H1 (cell line): ENCODE results near the gene SAFB. TPM values are rescaled to one million over a fixed set of nuclear protein-coding genes. Genes with fewer than 3 reads are reported as not detected.
A peak's percentile ranks its signal among the peaks of the same experiment; 100 is the strongest.

Experiments used
- CTCF ChIA-PET: fragments of 300-600 bp; sonication (Branson Sonifier 250); formaldehyde crosslinking; loops from one replicate; lab custom pipeline; 2021; ENCODE audit not compliant: partially characterized antibody; lab: Charles Lee
- POLR2A ChIA-PET: fragments of 300-600 bp; sonication (Branson Sonifier 250); formaldehyde crosslinking; loops from one replicate; lab custom pipeline; 2021; ENCODE audit warnings: inconsistent platforms; ENCODE audit not compliant: partially characterized antibody; lab: Charles Lee
- DNase-seq, 2 experiments: peaks; one replicate each; pipeline versions ENCODE4 v3.0.0 to v3.0.0-alpha.2; 2010 to 2022; ENCODE audit warnings: low spot score in 2 of 2, low read depth in 1 of 2, mixed read lengths in 1 of 2
- FAIRE-seq: peaks from 2 replicates; lab custom pipeline; 2011; peaks lifted over from hg19 to GRCh38; lab: Jason Lieb, UNC
- H2AFZ ChIP-seq: 2 replicates; pipeline ENCODE4 v1.8.1; 2012; ENCODE audit warnings: low read length, inconsistent platforms
- H2AK5ac ChIP-seq: 2 replicates; pipeline ENCODE4 v1.6.1; 2013; ENCODE audit warnings: low read depth, low read length
- H2BK120ac ChIP-seq: replicated peaks from 2 replicates; pipeline ENCODE3; 2013; ENCODE audit warnings: low read depth, low read length, inconsistent platforms
- H2BK12ac ChIP-seq: 2 replicates; pipeline ENCODE4 v1.6.1; 2013; ENCODE audit warnings: low read depth, low read length
- H2BK15ac ChIP-seq: 2 replicates; pipeline ENCODE4 v1.6.1; 2013; ENCODE audit warnings: low read length
- H2BK20ac ChIP-seq: 2 replicates; pipeline ENCODE4 v1.6.1; 2013; ENCODE audit warnings: low read length
- H2BK5ac ChIP-seq: 2 replicates; pipeline ENCODE4 v1.6.1; 2013; ENCODE audit warnings: low read depth, low read length
- H3K14ac ChIP-seq: 2 replicates; pipeline ENCODE4 v1.6.1; 2013; ENCODE audit warnings: inconsistent platforms; ENCODE audit not compliant: insufficient read length
- H3K18ac ChIP-seq: 2 replicates; pipeline ENCODE4 v1.6.1; 2013; ENCODE audit warnings: low read length; ENCODE audit errors: extremely low read depth
- H3K23ac ChIP-seq: 2 replicates; pipeline ENCODE4 v1.6.1; 2013; ENCODE audit warnings: inconsistent platforms; ENCODE audit not compliant: insufficient read length
- H3K23me2 ChIP-seq: 2 replicates; pipeline ENCODE4 v1.6.1; 2013; ENCODE audit warnings: low read depth, low read length
- H3K27ac ChIP-seq: 2 replicates; pipeline ENCODE4 v1.6.1; 2011; ENCODE audit warnings: low read depth, low read length, inconsistent platforms
- H3K27me3 ChIP-seq, 4 experiments: replicated peaks in 1 of 4; 1 replicate in 1 of 4; 2 replicates in 3 of 4; pipeline versions ENCODE4 v1.6.1 to v1.8.1; 2011 to 2013; ENCODE audit warnings: low read length in 3 of 4, mild to moderate bottlenecking in 3 of 4, inconsistent platforms in 2 of 4, mixed read lengths in 2 of 4, moderate library complexity in 1 of 4; ENCODE audit not compliant: control insufficient read depth in 3 of 4, insufficient read depth in 3 of 4; ENCODE audit errors: extremely low read depth in 1 of 4
- H3K36me3 ChIP-seq, 4 experiments: 2 replicates each; pipeline versions ENCODE4 v1.6.1 to v1.8.1; 2011 to 2013; ENCODE audit warnings: mild to moderate bottlenecking in 4 of 4, low read length in 3 of 4, moderate library complexity in 2 of 4, control low read depth in 1 of 4, inconsistent platforms in 1 of 4; ENCODE audit not compliant: insufficient read depth in 4 of 4, control insufficient read depth in 2 of 4
- H3K4ac ChIP-seq: replicated peaks from 2 replicates; pipeline ENCODE3; 2013; ENCODE audit warnings: low read length, low read depth, mixed read lengths, inconsistent platforms; ENCODE audit not compliant: insufficient read length
- H3K4me1 ChIP-seq, 4 experiments: replicated peaks in 1 of 4; 1 replicate in 1 of 4; 2 replicates in 3 of 4; pipeline versions ENCODE4 v1.6.1 to v1.8.1; 2011 to 2013; ENCODE audit warnings: low read length in 3 of 4, inconsistent platforms in 2 of 4, mixed read lengths in 1 of 4; ENCODE audit not compliant: insufficient read depth in 4 of 4, control insufficient read depth in 3 of 4
- H3K4me2 ChIP-seq, 2 experiments: 2 replicates each; pipeline versions ENCODE4 v1.6.1 to v1.8.1; 2011 to 2013; ENCODE audit warnings: low read depth in 2 of 2, low read length in 2 of 2, control low read depth in 1 of 2, inconsistent platforms in 1 of 2, mild to moderate bottlenecking in 1 of 2; ENCODE audit not compliant: insufficient read depth in 1 of 2
- H3K4me3 ChIP-seq, 4 experiments: fragments of 200-600, 300-600 bp in 1 of 4; sonication (generic), shearing (Covaris generic), sonication (Bioruptor Twin) in 1 of 4; 2 replicates each; pipeline versions ENCODE4 v1.5.1 to v1.8.1; 2011 to 2016; ENCODE audit warnings: low read length in 4 of 4, low read depth in 3 of 4, control low read depth in 2 of 4, inconsistent platforms in 2 of 4, mild to moderate bottlenecking in 2 of 4, mixed read lengths in 1 of 4, moderate library complexity in 1 of 4; ENCODE audit not compliant: insufficient read depth in 2 of 4; ENCODE audit errors: extremely low read depth in 1 of 4
- H3K56ac ChIP-seq: replicated peaks from 2 replicates; pipeline ENCODE3; 2013; ENCODE audit warnings: low read depth, mild to moderate bottlenecking, mixed read lengths, low read length, inconsistent platforms; ENCODE audit not compliant: insufficient read length
- H3K79me1 ChIP-seq: 2 replicates; pipeline ENCODE4 v1.6.1; 2013; ENCODE audit warnings: low read depth, low read length, control low read depth
- H3K79me2 ChIP-seq, 2 experiments: 2 replicates each; pipeline versions ENCODE4 v1.6.1 to v1.8.1; 2012 to 2013; ENCODE audit warnings: low read length in 2 of 2, mild to moderate bottlenecking in 2 of 2, inconsistent platforms in 1 of 2; ENCODE audit not compliant: insufficient read depth in 2 of 2, control insufficient read depth in 1 of 2
- H3K9ac ChIP-seq, 4 experiments: replicated peaks in 1 of 4; 1 replicate in 1 of 4; 2 replicates in 3 of 4; pipeline versions ENCODE4 v1.6.1 to v1.8.1; 2011 to 2013; ENCODE audit warnings: low read depth in 3 of 4, low read length in 3 of 4, control low read depth in 2 of 4, mild to moderate bottlenecking in 2 of 4, moderate library complexity in 2 of 4, inconsistent platforms in 1 of 4; ENCODE audit errors: extremely low read depth in 1 of 4
- H3K9me3 ChIP-seq, 2 experiments: 2 replicates each; pipeline versions ENCODE4 v1.6.1 to v1.8.1; 2012 to 2013; ENCODE audit warnings: mild to moderate bottlenecking in 2 of 2, moderate library complexity in 2 of 2, control low read depth in 1 of 2, inconsistent platforms in 1 of 2, low read depth in 1 of 2, low read length in 1 of 2, mixed read lengths in 1 of 2; ENCODE audit not compliant: insufficient read depth in 2 of 2
- H4K20me1 ChIP-seq, 2 experiments: replicated peaks in 1 of 2; 2 replicates each; pipeline versions ENCODE3 to v1.8.1; 2011 to 2013; ENCODE audit warnings: inconsistent platforms in 2 of 2, low read length in 2 of 2, mild to moderate bottlenecking in 1 of 2; ENCODE audit not compliant: insufficient read depth in 2 of 2, control insufficient read depth in 1 of 2
- H4K5ac ChIP-seq: 2 replicates; pipeline ENCODE4 v1.6.1; 2013; ENCODE audit warnings: low read length, low read depth, mixed read lengths, inconsistent platforms; ENCODE audit not compliant: insufficient read length
- H4K8ac ChIP-seq: 2 replicates; pipeline ENCODE4 v1.8.0; 2013; ENCODE audit warnings: mild to moderate bottlenecking, moderate library complexity, low read length, inconsistent platforms; ENCODE audit not compliant: insufficient read depth; ENCODE audit errors: extremely low read depth
- H4K91ac ChIP-seq: replicated peaks from 2 replicates; pipeline ENCODE3; 2013; ENCODE audit warnings: low read length, mixed read lengths, inconsistent platforms; ENCODE audit not compliant: insufficient read length
- POLR2AphosphoS5 ChIP-seq: IDR thresholded peaks from 2 replicates; pipeline ENCODE4 v1.6.1; 2011; ENCODE audit warnings: low read depth, low read length
- RAD21 ChIP-seq, 2 experiments: IDR thresholded peaks in 1 of 2; conservative IDR thresholded peaks in 1 of 2; 2 replicates each; pipeline ENCODE4 v1.6.1; 2011; ENCODE audit warnings: low read depth in 2 of 2, low read length in 2 of 2, improper control_type of control experiment in 1 of 2, inconsistent platforms in 1 of 2, mild to moderate bottlenecking in 1 of 2, moderate library complexity in 1 of 2
- WGBS, 2 experiments: shearing (Covaris generic) in 1 of 2; methylation state at CpG; one replicate each; pipeline versions ENCODE4 v1.1.6 to v1.1.7; 2013 to 2015; ENCODE audit warnings: low lambda C conversion rate in 2 of 2, mixed read lengths in 2 of 2, inconsistent platforms in 1 of 2, low coverage in 1 of 2, missing lambda C conversion rate in 1 of 2; ENCODE audit not compliant: insufficient replicate concordance in 2 of 2, insufficient coverage in 1 of 2, insufficient read length in 1 of 2; ENCODE audit errors: extremely low coverage in 1 of 2, missing lambda C conversion rate in 1 of 2; 5-methylcytosine and 5-hydroxymethylcytosine counted together
- polyA plus RNA-seq, 7 experiments: library from polyadenylated mRNA; depleted of rRNA in 3 of 7; stranded (reverse) in 5 of 7; unstranded in 2 of 7; fragments of >200 nt in 5 of 7; fragments of 200-250 nt in 2 of 7; gene quantifications; 1 replicate in 5 of 7; 2 replicates in 1 of 7; 4 replicates in 1 of 7; pipeline versions ENCODE4 v1.2.1 to v1.2.3, GENCODE V29; 2011 to 2013; ENCODE audit warnings: missing spikeins in 2 of 7, mixed read lengths in 2 of 7
- total RNA-seq: library from RNA; stranded (reverse); fragmentation: NEBNext Ultra II Directional; extraction: Animal tissue kit (Norgen Biotek cat#: 25700); gene quantifications from 2 replicates; pipeline ENCODE4 v1.2.1, GENCODE V29; 2021

The SAFB gene
- total and polyA plus RNA-seq, 2 of the 8 experiments (the other 6 are each of a cell fraction or from before 2014, with no cell fraction given), result 27.0 to 110 TPM

- H2BK5ac ChIP-seq, result no peak overlapping the region
- no peak overlapping the region for H3K27ac ChIP-seq
- H2AK5ac ChIP-seq, result no peak overlapping the region
- peaks cover 2% of the 10 kb centered on the region; the same call in 1 of the 2 replicates for H3K23me2 ChIP-seq
- H3K56ac ChIP-seq, result no peak overlapping the region
- H3K4me3 ChIP-seq, result no peak overlapping the region
- no peak overlapping the region for H3K4me2 ChIP-seq
- peak; percentile 60; the same call in 1 of the 2 replicates for TF ChIP-seq POLR2AphosphoS5
- TF ChIP-seq RAD21 (IDR thresholded peaks at IDR 0.05 in 1 of 2, conservative IDR thresholded peaks at IDR 0.05 in 1 of 2; ENCODE audit: low read depth in 2 of 2, low read length in 2 of 2), result no peak
- CTCF ChIA-PET, result interaction anchor here (1.6 to 1.8 kb wide), 2 partner anchors 25 to 98 kb away, joined by 4 to 5 read pairs; partner anchors contain the start of genes CATSPERD and LONP1
- H3K18ac ChIP-seq, result no peak overlapping the region
- no peak overlapping the region for H3K23ac ChIP-seq
- H4K20me1 ChIP-seq, result peaks cover 45 to 48% of the 10 kb centered on the region in 2 experiments
- peaks cover 47 to 87% (median 76%) of the 10 kb centered on the region in 4 experiments for H3K36me3 ChIP-seq
- no peak overlapping the region for H2BK15ac ChIP-seq
- no peak overlapping the region for H2AFZ ChIP-seq
- 88% methylated on average over 27 of the region's 28 CpGs; no CpG with 5 or more reads in 1 of the 2 experiments for WGBS, 2 experiments
- H3K27me3 ChIP-seq, result no peaks in the 10 kb centered on the region
- no peak overlapping the region for H2BK120ac ChIP-seq
- no peak overlapping the region for H4K5ac ChIP-seq
- POLR2A ChIA-PET, result interaction anchor here (1.0 to 15.6 kb wide), 5 partner anchors 9 to 94 kb away, joined by 3 to 620 read pairs (median 10); partner anchors contain the start of genes CATSPERD and LONP1
- H2BK12ac ChIP-seq, result no peak overlapping the region
- no peak for FAIRE-seq
- H3K14ac ChIP-seq, result no peak overlapping the region
- peak in 1 of 2 experiments; percentile 55 for DNase-seq
- peaks cover 5 to 33% of the 10 kb centered on the region in 2 experiments for H3K79me2 ChIP-seq
- H4K91ac ChIP-seq, result no peak overlapping the region
- H2BK20ac ChIP-seq, result no peak overlapping the region
- no peak overlapping the region; the same call in none of the 2 replicates for H4K8ac ChIP-seq
- H3K79me1 ChIP-seq, result peaks cover 6% of the 10 kb centered on the region
- H3K4me1 ChIP-seq, result no peaks in the 10 kb centered on the region; a peak in 1 of 7 replicates
- no peaks in the 10 kb centered on the region for H3K9me3 ChIP-seq
- H3K9ac ChIP-seq, result no peak overlapping the region
- H3K4ac ChIP-seq, result no peak overlapping the region
Measured at GRCh38 chr19:5695649-5696195, 72.8 kb downstream of the SAFB start.
